ENCODE results near the gene ALDH4A1. TPM values are rescaled to one million over a fixed set of nuclear protein-coding genes. Genes with fewer than 3 reads are reported as not detected.

The ALDH4A1 gene
- total and polyA plus RNA-seq, 2 of the 4 experiments (the other 2 are of a cell fraction): 8.6 to 21.1 TPM

DNA sequence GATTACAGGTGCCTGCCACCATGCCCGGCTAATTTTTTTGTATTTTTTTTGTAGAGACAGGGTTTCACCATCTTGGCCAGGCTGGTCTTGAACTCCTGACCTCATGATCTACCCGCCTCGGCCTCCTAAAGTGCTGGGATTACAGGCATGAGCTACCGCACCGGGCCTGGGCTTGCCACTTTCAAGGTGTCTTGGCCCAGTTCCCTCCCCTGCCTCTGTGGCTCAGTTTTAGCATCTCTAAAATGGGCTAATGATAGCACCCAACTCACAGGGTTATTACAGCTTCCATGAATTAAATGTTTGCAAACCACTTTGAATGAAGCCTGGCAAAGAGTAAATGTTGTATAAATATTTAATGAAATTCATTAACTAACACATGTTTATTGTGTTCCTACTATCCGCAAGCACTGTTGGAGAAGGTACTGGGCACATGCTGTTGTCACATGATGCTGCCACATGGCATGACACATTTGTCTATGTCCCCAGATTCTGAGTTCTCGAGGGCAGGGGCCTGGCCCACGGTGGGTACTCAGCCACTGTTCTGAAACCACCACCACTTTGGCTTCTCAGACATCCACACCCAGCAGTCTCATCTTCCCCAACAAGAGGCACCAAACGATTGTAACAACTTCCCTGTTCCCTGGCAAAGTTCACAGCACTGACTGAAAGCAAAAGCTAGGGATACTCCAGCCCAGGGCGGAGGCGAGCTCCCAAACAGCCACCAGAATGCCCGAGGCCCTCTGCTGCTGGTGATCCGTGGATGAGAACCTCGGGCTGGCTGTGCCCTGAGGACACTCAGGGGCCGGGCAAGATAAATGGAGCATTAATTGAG, 44.4 kb upstream of the ALDH4A1 start:
- H2AK5ac ChIP-seq (ENCODE audit: low read depth, low read length): peak overlapping the region; percentile 84
- no peak overlapping the region for H3K9ac ChIP-seq (ENCODE audit: low read depth, low read length)
- DNase-seq (no peak), ATAC-seq (ENCODE audit: low read depth) (no peak)
- TF ChIP-seq, protein P1, sequence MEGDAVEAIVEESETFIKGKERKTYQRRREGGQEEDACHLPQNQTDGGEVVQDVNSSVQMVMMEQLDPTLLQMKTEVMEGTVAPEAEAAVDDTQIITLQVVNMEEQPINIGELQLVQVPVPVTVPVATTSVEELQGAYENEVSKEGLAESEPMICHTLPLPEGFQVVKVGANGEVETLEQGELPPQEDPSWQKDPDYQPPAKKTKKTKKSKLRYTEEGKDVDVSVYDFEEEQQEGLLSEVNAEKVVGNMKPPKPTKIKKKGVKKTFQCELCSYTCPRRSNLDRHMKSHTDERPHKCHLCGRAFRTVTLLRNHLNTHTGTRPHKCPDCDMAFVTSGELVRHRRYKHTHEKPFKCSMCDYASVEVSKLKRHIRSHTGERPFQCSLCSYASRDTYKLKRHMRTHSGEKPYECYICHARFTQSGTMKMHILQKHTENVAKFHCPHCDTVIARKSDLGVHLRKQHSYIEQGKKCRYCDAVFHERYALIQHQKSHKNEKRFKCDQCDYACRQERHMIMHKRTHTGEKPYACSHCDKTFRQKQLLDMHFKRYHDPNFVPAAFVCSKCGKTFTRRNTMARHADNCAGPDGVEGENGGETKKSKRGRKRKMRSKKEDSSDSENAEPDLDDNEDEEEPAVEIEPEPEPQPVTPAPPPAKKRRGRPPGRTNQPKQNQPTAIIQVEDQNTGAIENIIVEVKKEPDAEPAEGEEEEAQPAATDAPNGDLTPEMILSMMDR (conservative IDR thresholded peaks at IDR 0.05; ENCODE audit: low read depth, low read length): no peak
- no peak for TF ChIP-seq POLR2A (IDR thresholded peaks at IDR 0.05; ENCODE audit: low read depth, low read length)
- TF ChIP-seq, protein P2, sequence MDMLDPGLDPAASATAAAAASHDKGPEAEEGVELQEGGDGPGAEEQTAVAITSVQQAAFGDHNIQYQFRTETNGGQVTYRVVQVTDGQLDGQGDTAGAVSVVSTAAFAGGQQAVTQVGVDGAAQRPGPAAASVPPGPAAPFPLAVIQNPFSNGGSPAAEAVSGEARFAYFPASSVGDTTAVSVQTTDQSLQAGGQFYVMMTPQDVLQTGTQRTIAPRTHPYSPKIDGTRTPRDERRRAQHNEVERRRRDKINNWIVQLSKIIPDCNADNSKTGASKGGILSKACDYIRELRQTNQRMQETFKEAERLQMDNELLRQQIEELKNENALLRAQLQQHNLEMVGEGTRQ (IDR thresholded peaks at IDR 0.05; ENCODE audit: low read depth, low read length): peak; percentile 73; the same call in 1 of the 2 replicates
- peak overlapping the region; percentile 69 for H2AK9ac ChIP-seq (replicated peaks; ENCODE audit: low read depth, low read length, poor library complexity)
- 75% methylated on average over 9 of the region's 15 CpGs; no CpG with 5 or more reads in 1 of the 2 experiments for WGBS, 2 experiments (ENCODE audit: extremely low coverage in 2 of 2, insufficient read length in 1 of 2)
- peak overlapping the region; percentile 19 for H4K91ac ChIP-seq (ENCODE audit: insufficient read depth, low read depth, low read length)
- H3K9me3 ChIP-seq (ENCODE audit: control insufficient read depth, insufficient read depth, low read length): no peaks in the 10 kb centered on the region
- H2BK5ac ChIP-seq (ENCODE audit: low read depth, low read length, poor library complexity, severe bottlenecking): no peak overlapping the region
- no TSS peak for BruUV-seq (replicated peaks)
- H2BK15ac ChIP-seq (ENCODE audit: low read depth, low read length): peak overlapping the region; percentile 20; the same call in 1 of the 3 replicates
- dilution Hi-C loops (cut with HindIII; ENCODE audit: low sequenced_read_pairs, unreplicated experiment): no loop called here
- peak overlapping the region; percentile 67 for H3K23ac ChIP-seq (ENCODE audit: low read depth, low read length)
- ChIA-PET POLR2A (ENCODE audit: unreplicated experiment) (no interaction called here), CTCF (no interaction called here)
- H3K4me2 ChIP-seq (ENCODE audit: low read depth, low read length): no peak overlapping the region
- H3K27me3 ChIP-seq (ENCODE audit: control insufficient read depth, insufficient read depth, low read length): no peaks in the 10 kb centered on the region
- H3K4ac ChIP-seq (ENCODE audit: low read depth, low read length): peak overlapping the region; percentile 73
- peak overlapping the region; percentile 43; the same call in 1 of the 2 replicates for H3K14ac ChIP-seq (replicated peaks; ENCODE audit: low read depth, low read length)
- H3K36me3 ChIP-seq (ENCODE audit: control insufficient read depth, insufficient read depth, low read length): 0 out of 2 replicates have a peak, but pooled peaks cover 1% of the 10 kb centered on the region
- peaks cover 37% of the 10 kb centered on the region for H3K9me1 ChIP-seq (ENCODE audit: insufficient read depth, low read length)
- H3K79me1 ChIP-seq (ENCODE audit: low read depth in 1 of 2, low read length in 2 of 2): peaks cover 18 to 92% of the 10 kb centered on the region in 2 experiments
- peak overlapping the region; percentile 5 for H2AFZ ChIP-seq (replicated peaks; ENCODE audit: low read length, poor library complexity)
- H3K4me1 ChIP-seq (ENCODE audit: control insufficient read depth, insufficient read depth, low read length): peaks cover 58% of the 10 kb centered on the region
- no peak overlapping the region for H4K5ac ChIP-seq (ENCODE audit: low read depth, low read length)
- in situ Hi-C loops (cut with MboI; ENCODE audit: low sequenced_read_pairs): no loop called here
- H2BK20ac ChIP-seq (ENCODE audit: low read depth, low read length): no peak overlapping the region
- H3K56ac ChIP-seq (ENCODE audit: extremely low read depth, insufficient read depth, low read length): no peak overlapping the region
- no peaks in the 10 kb centered on the region for H4K20me1 ChIP-seq (ENCODE audit: insufficient read depth, low read length)
- 0 out of 2 replicates have a peak overlapping the region, but pooled peaks have one; percentile 8 for H2BK120ac ChIP-seq (ENCODE audit: low read depth, low read length)
- intact Hi-C loops (cut with micrococcal nuclease): no loop called here
- peak overlapping the region; percentile 10; the same call in 1 of the 2 replicates for H3K27ac ChIP-seq (ENCODE audit: insufficient read depth, low read length)
- H3K18ac ChIP-seq (ENCODE audit: low read depth, low read length): no peak overlapping the region
- peak overlapping the region; percentile 36 to 52; a peak in 2 of 4 replicates for H4K8ac ChIP-seq (ENCODE audit: low read depth in 2 of 2, low read length in 2 of 2)
- no peak overlapping the region for H3K4me3 ChIP-seq (ENCODE audit: insufficient read depth, low read depth, low read length)
